GM12801 (cell line): ENCODE data around the gene RGS12.

Experiments used
- CTCF ChIP-seq: IDR thresholded peaks from one replicate; pipeline ENCODE4 v1.5.1; 2011; ENCODE audit warnings: control low read depth; ENCODE audit not compliant: insufficient read length; ENCODE audit errors: extremely low read depth

RGS12 gene

GRCh38 chr4:3313556-3314228 is 20.9 kb downstream of the RGS12 start:
- TF ChIP-seq CTCF, result no peak

DNA sequence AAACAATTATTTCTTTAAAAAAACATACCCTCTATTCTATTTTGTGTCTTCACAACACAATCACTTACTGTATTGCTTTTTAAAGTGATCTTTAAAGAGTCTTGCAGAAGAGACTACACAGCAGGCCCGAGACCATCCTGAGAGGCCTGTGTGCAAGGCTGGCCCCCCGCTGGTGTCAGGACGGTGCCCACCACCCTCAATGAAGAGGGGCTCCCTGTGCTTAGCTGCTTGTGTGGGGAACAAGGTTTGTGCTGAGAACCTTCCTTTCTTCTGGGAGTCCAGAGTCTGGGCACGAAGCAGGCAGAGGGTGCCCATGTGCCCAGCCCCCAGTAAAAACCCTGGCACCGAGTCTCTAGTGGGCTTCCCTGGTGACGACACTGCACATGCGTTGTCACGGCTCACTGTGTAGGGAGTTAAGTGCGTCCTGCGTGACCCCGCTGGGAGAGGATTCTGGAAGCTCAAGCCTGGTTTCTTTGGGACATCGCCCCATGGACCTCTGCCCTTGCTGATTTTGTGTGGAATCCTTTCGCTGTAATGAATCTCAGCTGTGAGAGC is 22.0 kb downstream of the RGS12 start:
- TF ChIP-seq CTCF, result no peak

- TF ChIP-seq CTCF, result no peak
Measured at GRCh38 chr4:3315566-3315965, 22.7 kb downstream of the RGS12 start.

DNA sequence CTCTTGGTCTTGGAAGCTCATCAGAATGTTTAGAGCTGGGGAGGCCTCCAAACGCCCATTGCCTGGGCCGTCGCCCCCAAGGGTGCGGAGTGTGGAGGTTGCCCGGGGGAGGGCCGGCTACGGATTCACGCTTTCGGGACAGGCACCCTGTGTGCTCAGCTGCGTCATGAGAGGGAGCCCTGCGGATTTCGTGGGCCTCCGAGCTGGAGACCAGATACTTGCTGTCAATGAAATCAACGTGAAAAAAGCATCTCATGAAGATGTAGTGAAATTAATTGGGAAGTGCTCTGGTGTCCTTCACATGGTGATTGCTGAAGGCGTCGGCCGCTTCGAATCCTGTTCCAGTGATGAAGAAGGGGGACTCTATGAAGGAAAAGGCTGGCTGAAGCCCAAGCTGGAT is 23.3 kb downstream of the RGS12 start:
- no peak for TF ChIP-seq CTCF

- no peak for TF ChIP-seq CTCF
Measured at GRCh38 chr4:3317011-3317655, 24.3 kb downstream of the RGS12 start.

- TF ChIP-seq CTCF, result no peak
Measured at GRCh38 chr4:3317656-3318211, 24.9 kb downstream of the RGS12 start.

DNA sequence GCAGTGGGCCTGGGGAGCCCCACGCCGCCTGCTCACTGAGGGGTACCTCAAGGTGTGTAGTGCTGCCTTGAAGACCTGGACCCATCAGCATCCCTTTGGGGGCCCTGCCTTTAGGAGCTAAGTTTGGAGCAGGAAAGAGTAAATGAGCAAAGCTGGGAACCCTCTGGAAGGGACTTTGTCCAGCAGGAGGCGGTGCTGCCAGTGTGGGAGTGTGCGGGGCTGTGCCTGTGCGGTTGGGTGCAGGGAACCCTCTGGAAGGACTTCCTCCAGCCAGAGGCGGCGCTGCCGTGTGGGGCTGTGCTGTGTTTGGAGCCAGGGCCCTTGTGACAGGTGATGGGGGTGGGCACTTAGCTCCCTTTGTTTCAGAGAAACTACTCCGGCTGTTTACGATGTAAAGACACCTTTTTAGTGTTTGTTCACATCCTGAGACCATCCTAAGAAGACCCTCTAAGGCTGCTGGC is 25.8 kb downstream of the RGS12 start:
- TF ChIP-seq CTCF, result no peak
